Non-pigmented ciliary epithelial cell (primary cell): ENCODE measurements around the gene GPR89A.
A peak's percentile ranks its signal among the peaks of the same experiment; 100 is the strongest.
"Not testable (repeated sequence)": the region's sequence is repeated elsewhere in the genome, so short reads cannot be mapped to it uniquely, and the experiment has no call there.

Experiments used
- DNase-seq: peaks from one replicate; pipeline ENCODE4 v3.0.0-alpha.2; 2010; ENCODE audit warnings: low read depth

Gene GPR89A

GRCh38 chr1:145686078-145686477, 78.3 kb downstream of the GPR89A start:
- not testable (repeated sequence) for DNase-seq

GRCh38 chr1:145688328-145688727, 80.5 kb downstream of the GPR89A start:
- DNase-seq: no peak

- no peak for DNase-seq
Measured at GRCh38 chr1:145688924-145689323, 81.1 kb downstream of the GPR89A start.

GRCh38 chr1:145689922-145690321, 82.1 kb downstream of the GPR89A start:
- DNase-seq: no peak

GRCh38 chr1:145690587-145691558, 83.1 kb downstream of the GPR89A start:
- peak; percentile 46 for DNase-seq

DNA sequence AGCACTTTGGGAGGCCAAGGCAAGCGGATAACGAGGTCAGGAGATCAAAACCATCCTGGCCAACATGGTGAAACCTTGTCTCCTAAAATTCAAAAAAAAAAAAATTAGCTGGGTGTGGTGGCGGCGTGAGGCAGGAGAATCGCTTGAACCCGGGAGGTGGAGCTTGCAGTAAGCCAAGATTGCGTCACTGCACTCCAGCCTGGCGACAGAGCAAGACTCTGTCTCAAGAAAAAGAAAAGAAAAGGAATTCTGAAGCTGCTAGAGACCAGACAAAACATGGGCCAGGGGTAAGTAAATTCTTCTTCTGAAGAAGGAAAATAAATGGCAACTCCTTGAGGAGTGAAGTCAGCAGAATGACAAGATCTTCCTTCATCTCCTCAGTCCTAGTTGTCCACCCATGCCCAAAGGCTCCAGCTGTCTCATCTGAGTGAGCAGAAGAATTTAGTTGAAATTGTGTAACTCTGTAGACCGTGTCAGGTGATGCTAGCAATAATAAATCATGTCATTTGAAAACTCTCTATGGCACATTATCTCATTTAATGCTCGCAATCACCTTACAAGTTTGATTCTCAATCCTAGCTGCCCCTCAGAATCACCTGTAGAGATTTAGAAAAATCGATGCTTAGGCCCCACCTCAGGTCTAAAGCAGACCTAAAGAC, 85.1 kb downstream of the GPR89A start:
- DNase-seq: no peak

GRCh38 chr1:145695821-145696629, 88.2 kb downstream of the GPR89A start:
- DNase-seq: no peak

- no peak for DNase-seq
Measured at GRCh38 chr1:145696630-145696960, 88.8 kb downstream of the GPR89A start.

- DNase-seq: no peak
Measured at GRCh38 chr1:145701306-145701862, 93.6 kb downstream of the GPR89A start.

GRCh38 chr1:145702052-145702451, 94.3 kb downstream of the GPR89A start:
- no peak for DNase-seq

- DNase-seq: no peak
Measured at GRCh38 chr1:145702826-145703225, 95.0 kb downstream of the GPR89A start.

DNA sequence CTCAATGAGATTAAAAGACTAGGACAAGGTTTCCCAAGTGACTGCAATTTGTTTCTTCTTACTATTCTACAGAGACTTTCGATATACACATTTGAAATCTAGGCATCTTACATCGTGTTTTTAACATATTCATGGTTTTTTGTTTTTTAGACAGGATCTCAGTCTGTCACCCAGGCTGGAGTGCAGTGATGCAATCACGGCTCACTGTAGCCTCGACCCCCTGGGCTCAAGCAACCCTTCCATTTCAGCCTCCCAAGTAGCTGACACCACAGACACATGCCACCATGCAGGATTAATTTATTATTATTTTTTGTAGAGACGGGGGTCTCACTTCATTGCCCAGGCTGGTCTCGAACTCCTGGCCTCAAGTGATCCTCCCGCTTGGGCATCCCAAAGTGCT, 97.8 kb downstream of the GPR89A start:
- DNase-seq: no peak

- DNase-seq: no peak
Measured at GRCh38 chr1:145706086-145706664, 98.4 kb downstream of the GPR89A start.

DNA sequence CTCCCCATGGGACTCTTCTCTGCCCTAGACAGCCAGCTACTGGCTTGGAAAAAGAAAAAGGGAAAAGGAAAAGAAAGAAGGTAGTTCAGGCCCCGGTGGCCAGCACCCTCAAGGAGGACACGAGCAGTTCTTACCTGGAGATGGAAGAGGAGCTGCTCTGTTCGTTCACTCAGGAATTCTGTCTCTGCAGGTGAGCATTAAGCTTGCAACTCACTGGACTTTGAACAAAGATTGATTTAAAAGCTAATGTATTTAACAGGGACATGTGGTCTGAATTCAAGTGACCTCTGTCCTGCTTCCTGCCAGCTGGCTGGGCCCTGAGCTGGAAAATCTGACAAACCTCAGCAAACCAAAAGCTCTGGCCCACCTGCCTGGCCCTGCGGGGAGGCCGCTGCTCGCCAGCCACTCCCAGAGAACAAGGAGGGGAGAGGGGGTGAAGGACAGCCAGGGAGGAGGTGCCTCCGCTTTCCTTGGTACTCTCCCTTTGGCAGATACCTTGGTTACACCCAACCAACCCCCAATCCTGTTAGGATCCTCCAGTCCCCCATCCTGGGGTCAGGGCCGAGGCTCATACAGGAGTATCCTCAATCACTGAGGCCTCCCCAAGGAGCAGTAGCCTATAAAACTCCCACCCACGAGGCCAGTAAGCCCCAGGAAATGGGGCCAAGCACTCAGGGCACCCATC, 99.5 kb downstream of the GPR89A start, which contains the start of gene PDZK1:
Gene PDZK1 (minus strand): TSS at position 186 of the 685 bp plus-strand sequence. CDS start 19,347 bp downstream, outside the sequence.
- no peak for DNase-seq

DNA sequence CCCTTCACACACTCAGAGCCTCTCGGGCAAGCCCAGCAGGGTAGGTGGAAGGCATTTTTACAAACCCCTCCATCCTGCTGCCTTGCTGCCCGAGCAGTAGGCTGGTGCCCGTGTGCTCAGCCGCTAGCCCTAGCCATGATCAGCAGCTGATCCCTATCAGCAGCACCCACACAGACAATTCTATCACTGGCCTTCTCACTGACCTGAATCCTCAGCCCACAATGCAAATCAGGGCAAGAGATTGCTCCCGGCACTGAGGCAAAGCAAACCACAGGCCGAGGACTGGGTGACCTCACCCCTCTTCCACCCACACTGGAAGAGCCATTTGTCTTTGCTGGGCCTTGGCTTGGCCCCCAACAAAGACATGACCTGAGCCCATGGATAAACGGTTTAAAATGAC, 100.3 kb downstream of the GPR89A start:
- DNase-seq: no peak

- no peak for DNase-seq
Measured at GRCh38 chr1:145710291-145711027, 102.7 kb downstream of the GPR89A start.

DNA sequence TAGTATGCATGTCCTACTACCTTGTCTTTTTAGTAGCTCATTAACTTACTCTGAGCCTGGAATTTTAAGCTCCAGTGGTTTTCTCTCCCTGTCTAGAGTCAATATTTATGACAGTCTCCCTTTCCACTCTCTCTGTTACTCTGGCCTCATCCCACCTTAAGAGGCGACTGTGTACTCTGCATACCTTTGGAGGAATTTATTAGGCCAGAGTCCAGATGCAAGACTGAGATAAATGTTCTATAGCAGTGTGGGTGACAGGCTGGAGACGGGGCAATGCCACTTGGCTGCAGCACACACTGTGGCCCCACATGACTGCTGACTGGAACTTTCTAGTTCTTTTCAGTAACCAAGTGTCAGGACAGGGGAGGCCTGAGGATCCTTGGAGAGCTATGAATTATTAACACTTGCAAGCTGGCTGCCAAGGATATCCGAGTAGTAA, 103.4 kb downstream of the GPR89A start:
- no peak for DNase-seq

DNA sequence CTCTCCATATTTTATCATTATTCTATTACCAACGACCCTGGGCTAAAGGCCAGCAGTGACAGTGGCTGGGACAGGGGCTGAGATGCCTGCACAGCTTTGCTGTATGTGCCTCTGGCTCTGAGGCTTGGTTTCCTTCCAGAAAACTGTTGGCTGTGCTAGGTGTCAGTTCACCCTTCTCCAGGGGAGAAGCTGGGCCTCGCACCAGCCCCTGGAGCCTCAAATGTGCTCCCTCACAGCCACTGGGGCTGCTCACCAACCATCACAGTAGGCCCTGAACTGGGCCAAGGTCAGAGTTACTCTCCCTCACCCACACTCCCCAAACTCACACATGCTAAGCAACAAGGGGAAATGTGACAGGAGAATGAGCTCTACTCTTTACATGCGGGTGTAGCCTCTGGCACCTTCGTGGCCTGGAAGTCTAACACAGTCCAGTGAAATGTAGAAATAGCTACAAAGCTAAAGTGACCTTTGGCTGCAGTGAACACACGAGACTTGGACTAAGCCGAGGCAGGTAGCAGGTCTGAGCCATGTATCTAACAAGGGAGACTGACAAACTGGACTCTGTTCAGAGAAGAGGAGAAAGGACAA, 106.8 kb downstream of the GPR89A start:
- no peak for DNase-seq

- no peak for DNase-seq
Measured at GRCh38 chr1:145716641-145717345, 109.0 kb downstream of the GPR89A start.
